ENCODE data around the gene NHS.

Gene NHS

GRCh38 chrX:17773221-17773876 is 398.3 kb downstream of the NHS start:
- DNase-seq (ENCODE audit: low read depth, low spot score): no peak

- no peak for DNase-seq (ENCODE audit: low read depth, low spot score)
Observed at GRCh38 chrX:17774053-17774452, 399.1 kb downstream of the NHS start.

- DNase-seq (ENCODE audit: low read depth, low spot score): no peak
Observed at GRCh38 chrX:17778997-17779396, 404.0 kb downstream of the NHS start.

GRCh38 chrX:17779434-17779833 is 404.4 kb downstream of the NHS start:
- no peak for DNase-seq (ENCODE audit: low read depth, low spot score)
